GM13976 (cell line): ENCODE measurements around the gene SYNPO2.
"Not testable (repeated sequence)": the region's sequence is repeated elsewhere in the genome, so short reads cannot be mapped to it uniquely, and the experiment has no call there.

Source experiments
- DNase-seq: peaks from one replicate; pipeline ENCODE4 v3.0.0; 2012; ENCODE audit warnings: low spot score
- CTCF ChIP-seq: IDR thresholded peaks from 2 replicates; pipeline ENCODE4 v1.5.1; 2012; ENCODE audit warnings: borderline replicate concordance, mild to moderate bottlenecking; ENCODE audit not compliant: insufficient read depth; ENCODE audit errors: extremely low read depth, missing control alignments, control extremely low read depth
- in situ Hi-C: fragments of 300-500 bp; cut with MboI; formaldehyde crosslinking; loops from one replicate; pipeline ENCODE4 v1.12.0; 2022; ENCODE audit warnings: low sequenced_read_pairs, mixed read lengths, inconsistent platforms; ENCODE audit not compliant: unreplicated experiment

Gene SYNPO2

GRCh38 chr4:119017636-119018035 lies 129.0 kb downstream of the SYNPO2 start:
- in situ Hi-C loops: no loop called here
- DNase-seq: no peak
- TF ChIP-seq CTCF: no peak

- no peak for DNase-seq
- TF ChIP-seq CTCF: no peak
- in situ Hi-C loops: no loop called here
Measured at GRCh38 chr4:119020158-119020557, 131.5 kb downstream of the SYNPO2 start.

GRCh38 chr4:119022520-119022919 lies 133.9 kb downstream of the SYNPO2 start:
- DNase-seq, in situ Hi-C loops: not testable (repeated sequence)

- TF ChIP-seq CTCF: no peak
- DNase-seq: no peak
- in situ Hi-C loops: no loop called here
Measured at GRCh38 chr4:119024102-119024501, 135.4 kb downstream of the SYNPO2 start.

GRCh38 chr4:119025420-119025819 lies 136.8 kb downstream of the SYNPO2 start:
- in situ Hi-C loops: loop anchor here (25.0 kb wide), 1 partner anchor 262 kb away; no protein-coding TSS in a partner anchor
- DNase-seq: no peak
- no peak for TF ChIP-seq CTCF

GRCh38 chr4:119025916-119026661 lies 137.4 kb downstream of the SYNPO2 start:
- no peak for TF ChIP-seq CTCF
- no peak for DNase-seq
- in situ Hi-C loops: loop anchor here (25.0 kb wide), 1 partner anchor 261 kb away; no protein-coding TSS in a partner anchor

GRCh38 chr4:119026662-119027444 lies 138.2 kb downstream of the SYNPO2 start:
- no peak for DNase-seq
- in situ Hi-C loops: loop anchor here (25.0 kb wide), 1 partner anchor 260 kb away; no protein-coding TSS in a partner anchor
- no peak for TF ChIP-seq CTCF
